CD14-positive monocyte (primary cell): ENCODE results near the gene PKD2L1. TPM values are rescaled to one million over a fixed set of nuclear protein-coding genes. Genes with fewer than 3 reads are reported as not detected.
"Not testable (repeated sequence)": the region's sequence is repeated elsewhere in the genome, so short reads cannot be mapped to it uniquely, and the experiment has no call there.

Source experiments
- DNase-seq, 3 donors: peaks; one replicate each; pipeline ENCODE4 v3.0.0-alpha.2; 2011 to 2022
- H2AFZ ChIP-seq: 2 replicates; pipeline ENCODE4 v1.6.0; 2012; ENCODE audit warnings: mild to moderate bottlenecking, low read depth, low read length, inconsistent platforms; ENCODE audit not compliant: insufficient read depth, poor library complexity, severe bottlenecking
- H3K27ac ChIP-seq, 2 donors: 1 replicate in 1 of 2; 2 replicates in 1 of 2; pipeline ENCODE4 v1.5.1; 2012 to 2013; ENCODE audit warnings: low read length in 2 of 2, control low read depth in 1 of 2, inconsistent platforms in 1 of 2, low read depth in 1 of 2, mild to moderate bottlenecking in 1 of 2
- H3K27me3 ChIP-seq, 2 donors: one replicate each; pipeline versions ENCODE4 v1.6.0 to v1.6.1; 2011 to 2013; ENCODE audit warnings: low read length in 2 of 2; ENCODE audit not compliant: control insufficient read depth in 2 of 2, insufficient read depth in 2 of 2
- H3K36me3 ChIP-seq, 2 donors: replicated peaks in 1 of 2; 1 replicate in 1 of 2; 2 replicates in 1 of 2; pipeline versions ENCODE4 v1.5.1 to v1.6.1; 2012 to 2013; ENCODE audit warnings: low read length in 2 of 2, control low read depth in 1 of 2, inconsistent platforms in 1 of 2, mild to moderate bottlenecking in 1 of 2; ENCODE audit not compliant: insufficient read depth in 2 of 2, control insufficient read depth in 1 of 2
- H3K4me1 ChIP-seq, 2 donors: 1 replicate in 1 of 2; 2 replicates in 1 of 2; pipeline versions ENCODE4 v1.5.1 to v1.6.1; 2012 to 2013; ENCODE audit warnings: low read length in 2 of 2, control low read depth in 1 of 2, inconsistent platforms in 1 of 2, mild to moderate bottlenecking in 1 of 2, moderate library complexity in 1 of 2; ENCODE audit not compliant: insufficient read depth in 2 of 2, control insufficient read depth in 1 of 2
- H3K4me2 ChIP-seq: replicated peaks from 2 replicates; pipeline ENCODE3; 2012; ENCODE audit warnings: low read length, moderate library complexity, mild to moderate bottlenecking; ENCODE audit not compliant: poor library complexity, severe bottlenecking; ENCODE audit errors: extremely low read depth
- H3K4me3 ChIP-seq, 3 experiments: fragments of 200-600 bp in 1 of 3; sonication (generic) in 1 of 3; replicated peaks in 1 of 3; 1 replicate in 2 of 3; 2 replicates in 1 of 3; pipeline ENCODE4 v1.5.1; 2011 to 2013; ENCODE audit warnings: low read length in 3 of 3, mild to moderate bottlenecking in 3 of 3, control low read depth in 2 of 3, low read depth in 2 of 3, inconsistent platforms in 1 of 3, moderate library complexity in 1 of 3
- H3K79me2 ChIP-seq: 2 replicates; pipeline ENCODE4 v1.6.0; 2012; ENCODE audit warnings: mild to moderate bottlenecking, control low read depth, inconsistent platforms, low read length, moderate library complexity; ENCODE audit not compliant: insufficient read depth
- H3K9ac ChIP-seq: 2 replicates; pipeline ENCODE4 v1.6.0; 2017; ENCODE audit warnings: low read length, mild to moderate bottlenecking; ENCODE audit not compliant: insufficient read depth, poor library complexity, severe bottlenecking
- H3K9me3 ChIP-seq, 2 donors: replicated peaks in 1 of 2; 1 replicate in 1 of 2; 2 replicates in 1 of 2; pipeline versions ENCODE4 v1.5.1 to v1.6.1; 2012 to 2013; ENCODE audit warnings: low read length in 2 of 2, control low read depth in 1 of 2; ENCODE audit not compliant: control insufficient read depth in 1 of 2, insufficient read depth in 1 of 2
- H4K20me1 ChIP-seq: 2 replicates; pipeline ENCODE4 v1.6.0; 2012; ENCODE audit warnings: mild to moderate bottlenecking, low read length, control low read depth, moderate library complexity; ENCODE audit not compliant: insufficient read depth
- H3K27ac Mint-ChIP-seq, 7 donors: one replicate each; pipeline ENCODE4 v1.8.0; 2020; ENCODE audit warnings: mild to moderate bottlenecking in 7 of 7, mixed read lengths in 7 of 7, moderate library complexity in 6 of 7, inconsistent platforms in 2 of 7
- H3K27me3 Mint-ChIP-seq, 3 donors: one replicate each; pipeline ENCODE4 v1.8.0; 2021 to 2022; ENCODE audit warnings: low read depth in 3 of 3, mild to moderate bottlenecking in 3 of 3, mixed read lengths in 3 of 3, moderate library complexity in 3 of 3, inconsistent platforms in 1 of 3
- H3K36me3 Mint-ChIP-seq, 2 donors: one replicate each; pipeline ENCODE4 v1.8.0; 2020; ENCODE audit warnings: mixed read lengths in 2 of 2, inconsistent platforms in 1 of 2, mild to moderate bottlenecking in 1 of 2
- H3K4me1 Mint-ChIP-seq: one replicate; pipeline ENCODE4 v1.8.0; 2020; ENCODE audit warnings: mild to moderate bottlenecking, mixed read lengths
- H3K4me3 Mint-ChIP-seq, 2 donors: one replicate each; pipeline ENCODE4 v1.8.0; 2020; ENCODE audit warnings: mild to moderate bottlenecking in 2 of 2, mixed read lengths in 2 of 2, moderate library complexity in 1 of 2
- H3K9me3 Mint-ChIP-seq, 7 donors: one replicate each; pipeline ENCODE4 v1.8.0; 2020 to 2022; ENCODE audit warnings: mixed read lengths in 7 of 7, mild to moderate bottlenecking in 6 of 7, moderate library complexity in 6 of 7, inconsistent platforms in 2 of 7
- WGBS: methylation state at CpG from one replicate; pipeline ENCODE4 v1.1.5; 2013; ENCODE audit warnings: missing lambda C conversion rate; ENCODE audit not compliant: insufficient coverage; 5-methylcytosine and 5-hydroxymethylcytosine counted together
- intact Hi-C, 2 donors: fragments of 100-400 bp; cut with micrococcal nuclease; formaldehyde crosslinking; loops; one replicate each; pipeline versions ENCODE4 v1.15.0 to v1.15.1; 2023
- polyA plus RNA-seq, 3 donors: library from polyadenylated mRNA; depleted of rRNA in 1 of 3; unstranded in 2 of 3; stranded (reverse) in 1 of 3; fragments of 300-500 nt in 2 of 3; fragments of >200 nt in 1 of 3; fragmentation: Illumina TruSeq in 2 of 3; gene quantifications; 1 replicate in 2 of 3; 2 replicates in 1 of 3; pipeline ENCODE4 v1.2.3, GENCODE V29; 2012 to 2021
- TF ChIP-seq, protein P1 (sequence below): fragments of 200-600 bp; IDR thresholded peaks from one replicate; pipeline ENCODE4 v1.8.0; 2022; ENCODE audit warnings: antibody characterized with exemption, mild to moderate bottlenecking

PKD2L1 gene
- polyA plus RNA-seq, 3 donors, result 0.15 to 1.5 TPM; not detected in 1

DNA sequence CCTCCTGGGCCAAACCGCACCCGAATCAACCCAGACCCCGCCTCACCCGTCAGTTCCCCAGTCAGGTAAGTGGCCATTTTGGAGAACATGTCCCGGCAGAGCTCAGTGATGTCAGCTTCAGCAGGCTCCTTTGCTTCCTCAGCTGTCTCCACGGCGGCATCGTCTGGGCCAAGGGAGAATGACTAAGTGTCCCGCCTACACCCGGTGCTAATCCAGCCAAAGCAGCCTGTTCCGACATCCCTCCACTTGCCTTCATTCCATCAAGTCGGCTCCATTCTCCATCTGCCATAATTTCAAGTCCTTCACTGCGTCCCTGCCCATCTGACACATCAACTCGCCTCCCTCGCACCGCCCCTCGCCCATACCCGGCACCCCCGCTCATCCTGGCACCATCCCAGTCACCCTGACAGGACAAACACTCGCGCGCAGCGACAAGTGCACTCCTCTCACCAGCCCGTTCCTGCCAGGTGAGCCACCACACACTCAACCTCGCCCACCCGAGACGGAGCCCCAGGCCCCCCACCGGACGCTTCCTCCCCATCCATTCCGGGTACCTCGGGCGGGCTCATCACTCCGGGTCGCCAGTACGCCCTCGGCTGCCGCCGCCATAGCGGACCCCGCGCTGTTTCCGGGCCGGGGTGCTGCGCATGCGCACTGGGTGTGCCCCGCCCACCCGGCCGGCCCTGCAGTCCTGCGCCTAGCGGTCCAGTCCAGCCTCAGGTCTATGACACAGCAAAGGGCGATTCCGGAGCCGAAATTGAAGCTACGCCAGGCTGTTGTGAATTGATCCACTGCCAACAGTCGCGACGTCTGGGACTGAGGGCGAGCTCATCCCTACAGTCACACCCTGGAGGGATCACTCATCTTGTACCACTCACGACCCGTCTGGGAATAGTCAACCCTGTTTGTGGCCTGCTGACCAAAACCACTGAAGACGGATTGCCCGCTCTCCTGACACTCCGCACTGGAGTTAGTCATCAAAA is 43.7 kb downstream of the PKD2L1 start, which contains the start of gene BLOC1S2:
Gene BLOC1S2 (minus strand): TSS at position 630 of the 983 bp plus-strand sequence. CDS start 21 bp downstream, at position 609.
- H3K36me3 ChIP-seq, result peaks cover 7 to 26% of the 10 kb centered on the region in 2 donors
- peak within 1 kb of the TSS; percentile 87 for H3K4me2 ChIP-seq
- DNase-seq, result peak; percentile 86 to 89 (median 87)
- peak within 1 kb of the TSS; percentile 96 to 98 for H3K27ac ChIP-seq
- TF ChIP-seq, protein P1, sequence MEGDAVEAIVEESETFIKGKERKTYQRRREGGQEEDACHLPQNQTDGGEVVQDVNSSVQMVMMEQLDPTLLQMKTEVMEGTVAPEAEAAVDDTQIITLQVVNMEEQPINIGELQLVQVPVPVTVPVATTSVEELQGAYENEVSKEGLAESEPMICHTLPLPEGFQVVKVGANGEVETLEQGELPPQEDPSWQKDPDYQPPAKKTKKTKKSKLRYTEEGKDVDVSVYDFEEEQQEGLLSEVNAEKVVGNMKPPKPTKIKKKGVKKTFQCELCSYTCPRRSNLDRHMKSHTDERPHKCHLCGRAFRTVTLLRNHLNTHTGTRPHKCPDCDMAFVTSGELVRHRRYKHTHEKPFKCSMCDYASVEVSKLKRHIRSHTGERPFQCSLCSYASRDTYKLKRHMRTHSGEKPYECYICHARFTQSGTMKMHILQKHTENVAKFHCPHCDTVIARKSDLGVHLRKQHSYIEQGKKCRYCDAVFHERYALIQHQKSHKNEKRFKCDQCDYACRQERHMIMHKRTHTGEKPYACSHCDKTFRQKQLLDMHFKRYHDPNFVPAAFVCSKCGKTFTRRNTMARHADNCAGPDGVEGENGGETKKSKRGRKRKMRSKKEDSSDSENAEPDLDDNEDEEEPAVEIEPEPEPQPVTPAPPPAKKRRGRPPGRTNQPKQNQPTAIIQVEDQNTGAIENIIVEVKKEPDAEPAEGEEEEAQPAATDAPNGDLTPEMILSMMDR, result no peak
- peak within 1 kb of the TSS; percentile 90 to 93 (median 92) for H3K4me3 ChIP-seq
- Mint-ChIP-seq H3K36me3 (peaks cover 5 to 11% of the 10 kb centered on the region in 2 donors), H3K27me3 (peaks cover 0 to 2% (median 0%) of the 10 kb centered on the region in 3 donors), H3K4me1 (peaks cover 41% of the 10 kb centered on the region), H3K27ac (peak within 1 kb of the TSS; percentile 98 to 100 (median 99)), H3K4me3 (peak within 1 kb of the TSS; percentile 97 to 99), H3K9me3 (no peaks in the 10 kb centered on the region)
- no peaks in the 10 kb centered on the region for H3K27me3 ChIP-seq
- intact Hi-C loops, result loop anchor here in 1 of 2 donors (5.0 to 10.0 kb wide), 2 partner anchors 86 to 102 kb away; partner anchors contain the start of gene ERLIN1
- H3K4me1 ChIP-seq, result peaks cover 50 to 53% of the 10 kb centered on the region in 2 donors
- H2AFZ ChIP-seq, result peak within 1 kb of the TSS; percentile 84
- under 1% methylated on average over 61 of the region's 63 CpGs for WGBS
- H4K20me1 ChIP-seq, result peaks cover 30% of the 10 kb centered on the region
- H3K9ac ChIP-seq, result peak within 1 kb of the TSS; percentile 96
- peaks cover 48% of the 10 kb centered on the region for H3K79me2 ChIP-seq
- H3K9me3 ChIP-seq, result no peaks in the 10 kb centered on the region

DNA sequence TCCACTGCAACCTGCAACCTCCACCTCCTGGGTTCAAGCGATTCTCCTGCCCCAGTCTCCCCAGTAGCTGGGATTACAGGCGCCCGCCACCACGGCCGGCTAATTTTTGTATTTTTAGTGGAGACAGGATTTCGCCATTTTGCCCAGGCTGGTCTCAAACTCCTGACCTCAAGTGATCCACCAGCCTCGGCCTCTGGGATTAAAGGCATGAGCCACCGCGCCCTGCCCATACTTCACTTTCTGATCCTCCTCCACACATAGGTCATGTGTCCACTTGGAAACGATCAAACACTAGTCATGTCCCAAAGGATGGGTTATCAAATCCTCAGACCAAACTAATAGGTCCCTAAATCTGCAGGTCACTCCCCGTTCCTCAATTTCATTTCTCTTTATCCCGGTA is 44.7 kb downstream of the PKD2L1 start:
- not testable (repeated sequence) for H3K9me3 Mint-ChIP-seq, DNase-seq, H3K27me3 Mint-ChIP-seq, H3K27me3 ChIP-seq, H3K9me3 ChIP-seq
- Histone ChIP-seq H3K79me2 (peaks cover 51% of the 10 kb centered on the region), H3K4me2 (peak overlapping the region; percentile 87), H3K36me3 (peaks cover 16 to 36% of the 10 kb centered on the region in 2 donors), H4K20me1 (peaks cover 40% of the 10 kb centered on the region), H3K4me3 (peak overlapping the region; percentile 90 to 93 (median 92)), H2AFZ (peak overlapping the region; percentile 84), H3K9ac (peak overlapping the region; percentile 96), H3K4me1 (peaks cover 40 to 43% of the 10 kb centered on the region in 2 donors), H3K27ac (peak overlapping the region; percentile 18 to 98)
- H3K4me3 Mint-ChIP-seq, result peak overlapping the region; percentile 97 to 99
- H3K27ac Mint-ChIP-seq, result peak overlapping the region; percentile 58 to 100 (median 99)
- H3K4me1 Mint-ChIP-seq, result peaks cover 31% of the 10 kb centered on the region
- H3K36me3 Mint-ChIP-seq, result peaks cover 11 to 13% of the 10 kb centered on the region in 2 donors
- WGBS, result 56% methylated on average over 6 of the region's 12 CpGs
- intact Hi-C loops, result loop anchor here in 1 of 2 donors (5.0 to 10.0 kb wide), 2 partner anchors 87 to 101 kb away; partner anchors contain the start of gene ERLIN1
